ENCODE results near the gene HKDC1. TPM values are rescaled to one million over a fixed set of nuclear protein-coding genes. Genes with fewer than 3 reads are reported as not detected.
"Not testable (repeated sequence)": the region's sequence is repeated elsewhere in the genome, so short reads cannot be mapped to it uniquely, and the experiment has no call there.

The HKDC1 gene
- total RNA-seq, 1 donor from 2014 or later = not detected

DNA sequence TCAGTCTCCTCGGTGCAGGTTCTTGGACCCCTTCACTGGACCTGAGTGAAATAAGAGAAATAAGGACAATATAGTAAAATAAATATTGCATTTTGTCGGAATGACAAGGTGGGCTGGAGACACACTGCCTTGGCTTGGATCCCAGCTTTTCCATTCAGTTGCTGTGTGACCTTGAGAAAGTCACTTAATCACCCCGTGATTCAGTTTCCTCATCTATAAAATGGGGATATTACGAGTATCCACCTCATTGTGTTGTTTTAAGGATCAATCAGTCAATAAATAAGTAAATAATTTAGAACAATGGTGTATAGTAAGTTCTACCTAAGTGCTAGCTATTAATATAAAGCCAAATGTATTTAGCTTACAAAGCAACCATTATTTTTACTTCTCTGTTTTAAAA, 87.3 kb downstream of the HKDC1 start:
- TF ChIP-seq, protein P1, sequence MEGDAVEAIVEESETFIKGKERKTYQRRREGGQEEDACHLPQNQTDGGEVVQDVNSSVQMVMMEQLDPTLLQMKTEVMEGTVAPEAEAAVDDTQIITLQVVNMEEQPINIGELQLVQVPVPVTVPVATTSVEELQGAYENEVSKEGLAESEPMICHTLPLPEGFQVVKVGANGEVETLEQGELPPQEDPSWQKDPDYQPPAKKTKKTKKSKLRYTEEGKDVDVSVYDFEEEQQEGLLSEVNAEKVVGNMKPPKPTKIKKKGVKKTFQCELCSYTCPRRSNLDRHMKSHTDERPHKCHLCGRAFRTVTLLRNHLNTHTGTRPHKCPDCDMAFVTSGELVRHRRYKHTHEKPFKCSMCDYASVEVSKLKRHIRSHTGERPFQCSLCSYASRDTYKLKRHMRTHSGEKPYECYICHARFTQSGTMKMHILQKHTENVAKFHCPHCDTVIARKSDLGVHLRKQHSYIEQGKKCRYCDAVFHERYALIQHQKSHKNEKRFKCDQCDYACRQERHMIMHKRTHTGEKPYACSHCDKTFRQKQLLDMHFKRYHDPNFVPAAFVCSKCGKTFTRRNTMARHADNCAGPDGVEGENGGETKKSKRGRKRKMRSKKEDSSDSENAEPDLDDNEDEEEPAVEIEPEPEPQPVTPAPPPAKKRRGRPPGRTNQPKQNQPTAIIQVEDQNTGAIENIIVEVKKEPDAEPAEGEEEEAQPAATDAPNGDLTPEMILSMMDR (IDR thresholded peaks at IDR 0.05; ENCODE audit: partially characterized antibody, unreplicated experiment) = no peak
- Mint-ChIP-seq H3K4me1 (ENCODE audit: low read depth, unreplicated experiment) (peaks cover 18% of the 10 kb centered on the region), H3K36me3 (ENCODE audit: unreplicated experiment) (no peaks in the 10 kb centered on the region), H3K27me3 (ENCODE audit: unreplicated experiment) (peaks cover 6% of the 10 kb centered on the region), H3K4me3 (ENCODE audit: unreplicated experiment) (no peak overlapping the region), H3K27ac (ENCODE audit: unreplicated experiment) (no peak overlapping the region), H3K9me3 (ENCODE audit: unreplicated experiment) (peaks cover 5% of the 10 kb centered on the region)
- DNase-seq = no peak

GRCh38 chr10:69308304-69308703, 88.2 kb downstream of the HKDC1 start:
- not testable (repeated sequence) for H3K9me3 Mint-ChIP-seq (ENCODE audit: unreplicated experiment); H3K27me3 Mint-ChIP-seq (ENCODE audit: unreplicated experiment); H3K27ac Mint-ChIP-seq (ENCODE audit: unreplicated experiment); H3K36me3 Mint-ChIP-seq (ENCODE audit: unreplicated experiment); H3K4me3 Mint-ChIP-seq (ENCODE audit: unreplicated experiment); DNase-seq
- peaks cover 22% of the 10 kb centered on the region for H3K4me1 Mint-ChIP-seq (ENCODE audit: low read depth, unreplicated experiment)

DNA sequence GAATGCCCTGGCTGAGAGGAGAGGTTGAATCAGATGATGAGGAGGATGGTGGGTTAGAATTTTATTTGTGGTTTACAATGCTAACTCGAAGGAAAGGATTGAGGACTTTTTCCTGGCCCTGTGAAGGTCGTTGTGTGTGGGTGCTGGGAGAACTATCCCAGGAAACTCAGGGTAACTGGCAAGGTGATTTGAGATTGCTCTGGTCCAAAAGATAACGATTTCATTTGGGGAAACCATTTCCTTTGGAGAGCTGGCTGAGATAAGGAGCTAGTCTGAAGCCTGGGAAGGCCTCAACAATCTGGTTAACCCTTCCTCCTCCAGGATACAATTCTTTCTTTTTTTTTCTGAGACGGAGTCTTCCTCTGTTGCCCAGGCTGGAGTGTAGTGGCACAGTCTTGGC, 91.2 kb downstream of the HKDC1 start:
- H3K27ac Mint-ChIP-seq (ENCODE audit: unreplicated experiment) = peak overlapping the region; percentile 16
- H3K9me3 Mint-ChIP-seq (ENCODE audit: unreplicated experiment) = peaks cover 2% of the 10 kb centered on the region
- no peak overlapping the region for H3K4me3 Mint-ChIP-seq (ENCODE audit: unreplicated experiment)
- peaks cover 12% of the 10 kb centered on the region for H3K4me1 Mint-ChIP-seq (ENCODE audit: low read depth, unreplicated experiment)
- TF ChIP-seq, protein P1 (IDR thresholded peaks at IDR 0.05; ENCODE audit: partially characterized antibody, unreplicated experiment) = no peak
- peaks cover 4% of the 10 kb centered on the region for H3K36me3 Mint-ChIP-seq (ENCODE audit: unreplicated experiment)
- peaks cover 7% of the 10 kb centered on the region for H3K27me3 Mint-ChIP-seq (ENCODE audit: unreplicated experiment)
- no peak for DNase-seq

DNA sequence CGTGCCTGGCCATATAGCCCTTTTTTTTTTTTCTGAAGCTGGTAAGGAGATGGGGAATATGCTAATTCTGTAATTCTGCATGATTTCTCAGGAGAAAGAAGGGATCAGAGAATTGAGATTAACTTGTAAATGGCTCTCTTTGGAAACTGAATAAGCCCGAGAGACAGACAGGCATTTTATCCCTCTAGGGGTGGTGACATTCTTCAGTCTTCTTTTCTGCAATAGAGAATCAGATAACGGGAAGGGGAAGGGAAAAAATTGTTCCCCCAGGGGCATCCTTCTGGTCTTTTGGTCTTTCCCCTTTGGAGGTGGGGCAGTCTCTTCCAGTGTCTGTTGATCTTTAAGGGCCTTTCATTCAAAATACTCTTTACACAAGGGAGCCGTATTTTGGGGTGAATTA, 92.4 kb downstream of the HKDC1 start:
- Mint-ChIP-seq H3K27me3 (ENCODE audit: unreplicated experiment) (peaks cover 10% of the 10 kb centered on the region), H3K9me3 (ENCODE audit: unreplicated experiment) (peaks cover 3% of the 10 kb centered on the region), H3K4me1 (ENCODE audit: low read depth, unreplicated experiment) (peaks cover 9% of the 10 kb centered on the region), H3K4me3 (ENCODE audit: unreplicated experiment) (no peak overlapping the region), H3K27ac (ENCODE audit: unreplicated experiment) (peak overlapping the region; percentile 17), H3K36me3 (ENCODE audit: unreplicated experiment) (peaks cover 4% of the 10 kb centered on the region)
- no peak for DNase-seq
- TF ChIP-seq, protein P1 (IDR thresholded peaks at IDR 0.05; ENCODE audit: partially characterized antibody, unreplicated experiment) = no peak

DNA sequence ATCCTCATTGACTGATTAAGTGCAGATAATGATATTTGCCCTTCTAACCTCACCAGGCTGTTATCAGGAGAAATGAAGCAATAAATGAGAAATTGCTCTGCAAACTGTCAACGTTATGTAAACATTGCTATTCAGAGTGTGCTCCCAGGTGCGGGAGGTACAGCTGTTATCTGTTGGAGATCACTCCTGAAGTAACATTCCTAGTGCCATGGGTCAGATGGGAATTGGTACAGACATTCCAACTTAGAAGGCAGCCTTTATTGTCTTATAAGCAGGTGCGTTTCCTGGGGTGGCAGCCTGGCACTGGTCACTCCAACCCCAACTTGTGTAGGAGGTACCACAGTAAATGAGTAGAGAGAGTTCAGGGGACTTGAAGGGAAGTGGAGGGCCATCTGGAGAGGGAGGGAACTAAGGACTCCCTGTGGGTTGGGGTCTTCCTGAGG, 95.0 kb downstream of the HKDC1 start:
- peaks cover 9% of the 10 kb centered on the region for H3K9me3 Mint-ChIP-seq (ENCODE audit: unreplicated experiment)
- peaks cover 4% of the 10 kb centered on the region for H3K36me3 Mint-ChIP-seq (ENCODE audit: unreplicated experiment)
- TF ChIP-seq, protein P1 (IDR thresholded peaks at IDR 0.05; ENCODE audit: partially characterized antibody, unreplicated experiment) = no peak
- DNase-seq = no peak
- H3K4me1 Mint-ChIP-seq (ENCODE audit: low read depth, unreplicated experiment) = peaks cover 11% of the 10 kb centered on the region
- H3K27me3 Mint-ChIP-seq (ENCODE audit: unreplicated experiment) = peaks cover 15% of the 10 kb centered on the region
- no peak overlapping the region for H3K4me3 Mint-ChIP-seq (ENCODE audit: unreplicated experiment)
- H3K27ac Mint-ChIP-seq (ENCODE audit: unreplicated experiment) = no peak overlapping the region

All from glutamatergic neuron (in vitro differentiated cells).